Measurements from ENCODE around the gene SPECC1L.

DNA sequence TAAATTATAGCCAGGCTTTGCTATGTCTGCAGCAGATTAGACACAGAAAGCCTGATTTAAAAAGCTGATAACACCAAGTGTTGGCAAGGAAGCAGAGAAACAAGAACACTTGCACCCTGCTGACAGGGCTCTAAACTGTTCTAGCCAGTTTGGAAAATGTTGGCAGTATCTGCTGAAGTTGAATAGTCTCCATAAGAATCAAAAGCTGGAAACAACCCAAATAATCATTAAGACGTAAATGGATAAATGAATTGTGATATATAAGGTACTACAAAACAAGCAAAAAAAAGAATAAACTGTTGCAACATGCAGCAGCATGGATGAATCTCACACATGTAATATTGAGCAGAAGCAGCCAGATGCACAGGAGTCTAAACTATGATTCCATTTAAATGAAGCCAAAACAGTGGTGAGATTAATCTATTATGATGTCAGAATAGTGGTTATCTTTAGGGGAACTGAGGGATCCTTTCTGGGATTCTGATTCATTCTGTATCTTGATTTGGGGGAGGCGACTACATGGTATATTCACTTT is 116.4 kb downstream of the SPECC1L start:
- no peak for TF ChIP-seq GTF2F1 (IDR thresholded peaks at IDR 0.05; ENCODE audit: borderline replicate concordance, low read depth, low read length)
- no peak for TF ChIP-seq JUN (IDR thresholded peaks at IDR 0.05; ENCODE audit: low read depth, low read length)
- TF ChIP-seq NRF1 (IDR thresholded peaks at IDR 0.05; ENCODE audit: low read depth, low read length) = no peak
- TF ChIP-seq RAD21 (IDR thresholded peaks at IDR 0.05 in 1 of 2, conservative IDR thresholded peaks at IDR 0.05 in 1 of 2; ENCODE audit: low read depth in 2 of 2, low read length in 2 of 2) = no peak
- TF ChIP-seq SP1 (IDR thresholded peaks at IDR 0.05; ENCODE audit: low read depth, low read length) = no peak
- TF ChIP-seq POLR2A (IDR thresholded peaks at IDR 0.05; ENCODE audit: control extremely low read depth in 1 of 2, low read depth in 2 of 2, low read length in 2 of 2) = no peak
- TF ChIP-seq, protein P1, sequence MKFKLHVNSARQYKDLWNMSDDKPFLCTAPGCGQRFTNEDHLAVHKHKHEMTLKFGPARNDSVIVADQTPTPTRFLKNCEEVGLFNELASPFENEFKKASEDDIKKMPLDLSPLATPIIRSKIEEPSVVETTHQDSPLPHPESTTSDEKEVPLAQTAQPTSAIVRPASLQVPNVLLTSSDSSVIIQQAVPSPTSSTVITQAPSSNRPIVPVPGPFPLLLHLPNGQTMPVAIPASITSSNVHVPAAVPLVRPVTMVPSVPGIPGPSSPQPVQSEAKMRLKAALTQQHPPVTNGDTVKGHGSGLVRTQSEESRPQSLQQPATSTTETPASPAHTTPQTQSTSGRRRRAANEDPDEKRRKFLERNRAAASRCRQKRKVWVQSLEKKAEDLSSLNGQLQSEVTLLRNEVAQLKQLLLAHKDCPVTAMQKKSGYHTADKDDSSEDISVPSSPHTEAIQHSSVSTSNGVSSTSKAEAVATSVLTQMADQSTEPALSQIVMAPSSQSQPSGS (IDR thresholded peaks at IDR 0.05; ENCODE audit: low read length) = no peak
- no peak for TF ChIP-seq TAF1 (IDR thresholded peaks at IDR 0.05; ENCODE audit: low read depth, low read length)
- TF ChIP-seq GABPA (IDR thresholded peaks at IDR 0.05; ENCODE audit: borderline replicate concordance, insufficient read depth, low read length) = no peak
- TF ChIP-seq, protein P2, sequence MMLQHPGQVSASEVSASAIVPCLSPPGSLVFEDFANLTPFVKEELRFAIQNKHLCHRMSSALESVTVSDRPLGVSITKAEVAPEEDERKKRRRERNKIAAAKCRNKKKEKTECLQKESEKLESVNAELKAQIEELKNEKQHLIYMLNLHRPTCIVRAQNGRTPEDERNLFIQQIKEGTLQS (IDR thresholded peaks at IDR 0.05; ENCODE audit: insufficient read depth, low read depth, low read length) = no peak
- no peak for TF ChIP-seq CEBPB (IDR thresholded peaks at IDR 0.05; ENCODE audit: low read depth, low read length)
- no peak for TF ChIP-seq YY1 (IDR thresholded peaks at IDR 0.05; ENCODE audit: low read depth, low read length)
- TF ChIP-seq, protein P3, sequence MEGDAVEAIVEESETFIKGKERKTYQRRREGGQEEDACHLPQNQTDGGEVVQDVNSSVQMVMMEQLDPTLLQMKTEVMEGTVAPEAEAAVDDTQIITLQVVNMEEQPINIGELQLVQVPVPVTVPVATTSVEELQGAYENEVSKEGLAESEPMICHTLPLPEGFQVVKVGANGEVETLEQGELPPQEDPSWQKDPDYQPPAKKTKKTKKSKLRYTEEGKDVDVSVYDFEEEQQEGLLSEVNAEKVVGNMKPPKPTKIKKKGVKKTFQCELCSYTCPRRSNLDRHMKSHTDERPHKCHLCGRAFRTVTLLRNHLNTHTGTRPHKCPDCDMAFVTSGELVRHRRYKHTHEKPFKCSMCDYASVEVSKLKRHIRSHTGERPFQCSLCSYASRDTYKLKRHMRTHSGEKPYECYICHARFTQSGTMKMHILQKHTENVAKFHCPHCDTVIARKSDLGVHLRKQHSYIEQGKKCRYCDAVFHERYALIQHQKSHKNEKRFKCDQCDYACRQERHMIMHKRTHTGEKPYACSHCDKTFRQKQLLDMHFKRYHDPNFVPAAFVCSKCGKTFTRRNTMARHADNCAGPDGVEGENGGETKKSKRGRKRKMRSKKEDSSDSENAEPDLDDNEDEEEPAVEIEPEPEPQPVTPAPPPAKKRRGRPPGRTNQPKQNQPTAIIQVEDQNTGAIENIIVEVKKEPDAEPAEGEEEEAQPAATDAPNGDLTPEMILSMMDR (IDR thresholded peaks at IDR 0.05; ENCODE audit: control extremely low read depth in 1 of 3, insufficient read depth in 1 of 3, low read depth in 1 of 3, low read length in 3 of 3) = no peak
